PFSK-1 (cell line): ENCODE data around the gene BPIFA2.

Experiments used
- FOXP2 ChIP-seq: optimal IDR thresholded peaks from 2 replicates; pipeline ENCODE3; 2011; ENCODE audit warnings: borderline replicate concordance, control low read depth, inconsistent platforms; ENCODE audit not compliant: insufficient read depth; ENCODE audit errors: extremely low read length, extremely low read depth
- POLR2AphosphoS5 ChIP-seq: IDR thresholded peaks from 2 replicates; pipeline ENCODE4 v1.6.1; 2012; ENCODE audit warnings: low read depth, mild to moderate bottlenecking, control low read depth, low read length, moderate library complexity
- SIN3A ChIP-seq: IDR thresholded peaks from 2 replicates; pipeline ENCODE4 v1.6.1; 2012; ENCODE audit warnings: mild to moderate bottlenecking, low read length, moderate library complexity, borderline replicate concordance; ENCODE audit not compliant: insufficient read depth
- TAF1 ChIP-seq: IDR thresholded peaks from 2 replicates; pipeline ENCODE4 v1.6.1; 2012; ENCODE audit warnings: low read length, control low read depth, borderline replicate concordance; ENCODE audit not compliant: insufficient read depth
- TF ChIP-seq, protein P1 (sequence below), 2 experiments: IDR thresholded peaks; 2 replicates each; pipeline versions ENCODE4 v1.6.1 to v1.8.0; 2011 to 2012; ENCODE audit warnings: low read depth in 2 of 2, low read length in 2 of 2, control low read depth in 1 of 2, inconsistent platforms in 1 of 2, mild to moderate bottlenecking in 1 of 2, moderate library complexity in 1 of 2; ENCODE audit not compliant: insufficient read depth in 1 of 2

Gene BPIFA2

DNA sequence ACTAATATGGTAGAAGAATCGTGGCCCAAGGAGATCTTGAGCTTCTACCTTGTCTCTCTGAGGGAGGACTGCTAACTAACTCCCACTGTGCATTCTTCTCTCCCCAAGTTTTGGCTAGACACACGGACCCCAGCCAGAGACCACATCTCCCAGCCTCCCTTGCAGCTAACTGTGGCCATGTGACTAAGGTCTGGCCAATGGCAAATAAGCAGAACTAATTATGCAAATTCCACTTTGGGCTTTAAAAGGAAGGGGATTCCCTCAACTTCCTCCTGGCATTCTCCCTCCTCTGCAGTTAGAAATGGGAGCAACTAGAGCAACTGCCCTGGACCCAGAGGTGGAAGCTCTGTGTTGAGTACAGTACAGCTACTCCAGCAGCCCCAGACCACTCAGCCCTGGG, 15.4 kb downstream of the BPIFA2 start:
- TF ChIP-seq SIN3A = no peak
- no peak for TF ChIP-seq POLR2AphosphoS5
- TF ChIP-seq, protein P1, sequence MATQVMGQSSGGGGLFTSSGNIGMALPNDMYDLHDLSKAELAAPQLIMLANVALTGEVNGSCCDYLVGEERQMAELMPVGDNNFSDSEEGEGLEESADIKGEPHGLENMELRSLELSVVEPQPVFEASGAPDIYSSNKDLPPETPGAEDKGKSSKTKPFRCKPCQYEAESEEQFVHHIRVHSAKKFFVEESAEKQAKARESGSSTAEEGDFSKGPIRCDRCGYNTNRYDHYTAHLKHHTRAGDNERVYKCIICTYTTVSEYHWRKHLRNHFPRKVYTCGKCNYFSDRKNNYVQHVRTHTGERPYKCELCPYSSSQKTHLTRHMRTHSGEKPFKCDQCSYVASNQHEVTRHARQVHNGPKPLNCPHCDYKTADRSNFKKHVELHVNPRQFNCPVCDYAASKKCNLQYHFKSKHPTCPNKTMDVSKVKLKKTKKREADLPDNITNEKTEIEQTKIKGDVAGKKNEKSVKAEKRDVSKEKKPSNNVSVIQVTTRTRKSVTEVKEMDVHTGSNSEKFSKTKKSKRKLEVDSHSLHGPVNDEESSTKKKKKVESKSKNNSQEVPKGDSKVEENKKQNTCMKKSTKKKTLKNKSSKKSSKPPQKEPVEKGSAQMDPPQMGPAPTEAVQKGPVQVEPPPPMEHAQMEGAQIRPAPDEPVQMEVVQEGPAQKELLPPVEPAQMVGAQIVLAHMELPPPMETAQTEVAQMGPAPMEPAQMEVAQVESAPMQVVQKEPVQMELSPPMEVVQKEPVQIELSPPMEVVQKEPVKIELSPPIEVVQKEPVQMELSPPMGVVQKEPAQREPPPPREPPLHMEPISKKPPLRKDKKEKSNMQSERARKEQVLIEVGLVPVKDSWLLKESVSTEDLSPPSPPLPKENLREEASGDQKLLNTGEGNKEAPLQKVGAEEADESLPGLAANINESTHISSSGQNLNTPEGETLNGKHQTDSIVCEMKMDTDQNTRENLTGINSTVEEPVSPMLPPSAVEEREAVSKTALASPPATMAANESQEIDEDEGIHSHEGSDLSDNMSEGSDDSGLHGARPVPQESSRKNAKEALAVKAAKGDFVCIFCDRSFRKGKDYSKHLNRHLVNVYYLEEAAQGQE (IDR thresholded peaks at IDR 0.05; ENCODE audit: insufficient read depth in 1 of 2, low read depth in 2 of 2, low read length in 2 of 2) = no peak

DNA sequence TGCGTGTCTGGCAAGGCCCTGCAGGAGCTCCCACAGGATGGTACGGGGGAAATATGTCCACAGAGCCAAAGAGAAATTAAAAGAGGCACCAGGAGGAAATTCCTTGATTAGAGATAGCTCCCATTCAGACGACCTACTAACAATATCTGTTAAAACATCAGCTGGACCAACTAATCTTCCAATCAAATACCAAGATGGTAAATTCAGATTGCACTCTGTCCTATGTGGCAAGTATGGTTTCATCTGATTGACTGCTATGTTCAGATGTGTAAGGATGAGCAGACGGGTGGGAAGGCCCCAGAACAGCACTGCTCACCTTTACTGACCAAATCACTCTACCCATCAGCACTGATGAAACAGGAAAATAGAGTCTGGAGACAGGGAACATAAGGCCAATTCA, 19.5 kb downstream of the BPIFA2 start:
- TF ChIP-seq TAF1 = no peak
- TF ChIP-seq POLR2AphosphoS5 = no peak
- no peak for TF ChIP-seq FOXP2
- TF ChIP-seq, protein P1 (IDR thresholded peaks at IDR 0.05; ENCODE audit: insufficient read depth in 1 of 2, low read depth in 2 of 2, low read length in 2 of 2) = no peak
- TF ChIP-seq SIN3A = no peak

DNA sequence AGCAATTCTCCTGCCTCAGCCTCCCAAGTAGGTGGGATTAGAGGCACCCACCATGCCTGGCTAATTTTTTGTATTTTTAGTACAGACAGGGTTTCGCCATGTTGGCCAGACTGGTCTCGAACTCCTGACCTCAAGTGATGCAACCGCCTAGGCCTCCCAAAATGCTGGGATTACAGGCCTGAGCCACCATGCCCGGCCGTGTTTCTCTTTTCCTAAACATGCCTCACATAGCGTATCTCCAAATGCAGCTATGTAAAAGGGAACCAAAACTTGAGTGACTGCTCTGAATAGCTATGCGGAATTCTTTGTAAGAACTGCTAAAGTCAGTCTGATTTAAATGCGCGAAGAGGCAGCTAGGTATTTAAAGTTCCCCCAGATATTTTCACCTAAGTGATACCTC, 20.5 kb downstream of the BPIFA2 start:
- TF ChIP-seq POLR2AphosphoS5 = no peak
- TF ChIP-seq, protein P1 (IDR thresholded peaks at IDR 0.05; ENCODE audit: insufficient read depth in 1 of 2, low read depth in 2 of 2, low read length in 2 of 2) = no peak
- no peak for TF ChIP-seq SIN3A
- TF ChIP-seq TAF1 = no peak
- TF ChIP-seq FOXP2 = no peak

DNA sequence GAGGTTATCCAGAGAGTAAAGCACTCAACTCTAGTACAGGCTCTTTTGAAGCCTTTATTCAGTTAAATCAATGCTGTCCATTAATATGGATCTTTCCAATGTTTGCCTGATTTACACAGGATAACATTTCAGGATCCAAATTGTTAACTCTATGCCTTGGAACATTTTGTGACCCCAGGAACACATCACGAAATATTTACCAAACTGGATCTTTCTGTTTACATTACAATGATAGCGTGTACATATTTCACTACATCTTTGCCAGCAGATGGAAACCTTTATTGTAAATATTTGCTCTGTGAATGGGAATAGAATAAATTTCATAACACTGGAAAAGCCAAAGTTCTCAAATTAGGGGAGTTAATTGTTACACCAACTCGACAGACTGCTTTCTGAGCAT, 23.5 kb downstream of the BPIFA2 start:
- TF ChIP-seq, protein P1 (IDR thresholded peaks at IDR 0.05; ENCODE audit: insufficient read depth in 1 of 2, low read depth in 2 of 2, low read length in 2 of 2) = no peak
- no peak for TF ChIP-seq POLR2AphosphoS5
- TF ChIP-seq SIN3A = no peak
- no peak for TF ChIP-seq TAF1
- no peak for TF ChIP-seq FOXP2

DNA sequence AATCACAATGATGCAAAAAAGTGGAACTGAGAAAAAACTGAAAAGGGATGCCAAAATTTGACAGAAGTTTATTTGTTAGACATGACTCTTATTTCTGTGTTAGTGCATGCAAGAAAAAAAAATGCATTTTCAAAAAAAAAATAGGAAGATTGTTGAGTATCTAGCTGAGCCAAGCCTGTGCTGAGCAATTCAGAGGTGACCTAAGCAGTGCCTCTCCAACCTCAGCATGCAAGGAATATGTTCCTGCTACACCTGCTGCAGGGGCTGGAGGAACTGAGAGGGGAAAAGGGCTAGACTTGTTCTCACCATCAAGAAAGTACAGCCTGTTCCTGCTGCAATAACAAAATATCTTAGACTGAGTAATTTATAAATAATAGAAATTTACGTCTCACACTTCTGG, 24.0 kb downstream of the BPIFA2 start:
- TF ChIP-seq SIN3A = no peak
- TF ChIP-seq, protein P1 (IDR thresholded peaks at IDR 0.05; ENCODE audit: insufficient read depth in 1 of 2, low read depth in 2 of 2, low read length in 2 of 2) = no peak
- TF ChIP-seq TAF1 = no peak
- no peak for TF ChIP-seq FOXP2
- no peak for TF ChIP-seq POLR2AphosphoS5
